Measurements from ENCODE around the gene WDR36. TPM values are rescaled to one million over a fixed set of nuclear protein-coding genes. Genes with fewer than 3 reads are reported as not detected.

WDR36 gene
- total RNA-seq, 4 donors from 2014 or later: 3.6 to 16.2 (median 8.3) TPM

- in situ Hi-C loops (cut with MboI; ENCODE audit: low pct_ligation_motif_present in 1 of 4, low pct_unique_long_range_greater_than_20kb in 1 of 4, low sequenced_read_pairs in 3 of 4): no loop called here
- Histone ChIP-seq H3K27ac (no peak overlapping the region), H3K36me3 (peaks cover 0 to 38% (median 17%) of the 10 kb centered on the region in 4 donors), H3K4me1 (peaks cover 0 to 4% (median 0%) of the 10 kb centered on the region in 4 donors), H3K27me3 (no peaks in the 10 kb centered on the region), H3K9me3 (no peaks in the 10 kb centered on the region), H3K4me3 (no peak overlapping the region)
- DNase-seq: no peak
- intact Hi-C loops (cut with DNase I; ENCODE audit: low total_unique reads): no loop called here
- TF ChIP-seq CTCF (IDR thresholded peaks at IDR 0.05) (no peak), EP300 (IDR thresholded peaks at IDR 0.05; ENCODE audit: low read depth) (no peak), POLR2AphosphoS5 (IDR thresholded peaks at IDR 0.05) (no peak), POLR2A (IDR thresholded peaks at IDR 0.05) (no peak)
- 71 to 88% methylated on average over 1 of the region's 1 CpG for WGBS, 2 donors (ENCODE audit: low coverage in 1 of 2)
Observed at GRCh38 chr5:111117136-111117535, 25.0 kb downstream of the WDR36 start.

GRCh38 chr5:111119221-111119620 lies 27.1 kb downstream of the WDR36 start:
- TF ChIP-seq POLR2AphosphoS5 (IDR thresholded peaks at IDR 0.05) (no peak), CTCF (IDR thresholded peaks at IDR 0.05) (no peak), EP300 (IDR thresholded peaks at IDR 0.05; ENCODE audit: low read depth) (no peak), POLR2A (IDR thresholded peaks at IDR 0.05) (no peak)
- intact Hi-C loops (cut with DNase I; ENCODE audit: low total_unique reads): no loop called here
- in situ Hi-C loops (cut with MboI; ENCODE audit: low pct_ligation_motif_present in 1 of 4, low pct_unique_long_range_greater_than_20kb in 1 of 4, low sequenced_read_pairs in 3 of 4): no loop called here
- peaks cover 0 to 44% (median 17%) of the 10 kb centered on the region in 4 donors for H3K36me3 ChIP-seq
- DNase-seq: no peak
- peaks cover 0 to 4% (median 0%) of the 10 kb centered on the region in 4 donors for H3K4me1 ChIP-seq
- no peaks in the 10 kb centered on the region for H3K9me3 ChIP-seq
- H3K27ac ChIP-seq: no peak overlapping the region
- no peak overlapping the region for H3K4me3 ChIP-seq
- H3K27me3 ChIP-seq: no peaks in the 10 kb centered on the region
- WGBS, 2 donors (ENCODE audit: low coverage in 1 of 2): 15 to 30% methylated on average over 2 of the region's 2 CpGs

GRCh38 chr5:111119856-111120255 lies 27.7 kb downstream of the WDR36 start:
- Histone ChIP-seq H3K27ac (no peak overlapping the region), H3K4me3 (no peak overlapping the region), H3K4me1 (peaks cover 0 to 4% (median 0%) of the 10 kb centered on the region in 4 donors), H3K36me3 (peaks cover 0 to 44% (median 17%) of the 10 kb centered on the region in 4 donors), H3K27me3 (no peaks in the 10 kb centered on the region), H3K9me3 (no peaks in the 10 kb centered on the region)
- DNase-seq: no peak
- WGBS, 2 donors (ENCODE audit: low coverage in 1 of 2): 75 to 96% methylated on average over 2 of the region's 2 CpGs
- TF ChIP-seq CTCF (IDR thresholded peaks at IDR 0.05): no peak
- no peak for TF ChIP-seq EP300 (IDR thresholded peaks at IDR 0.05; ENCODE audit: low read depth)
- TF ChIP-seq POLR2A (IDR thresholded peaks at IDR 0.05): no peak
- no peak for TF ChIP-seq POLR2AphosphoS5 (IDR thresholded peaks at IDR 0.05)
- intact Hi-C loops (cut with DNase I; ENCODE audit: low total_unique reads) (no loop called here), in situ Hi-C loops (cut with MboI; ENCODE audit: low pct_ligation_motif_present in 1 of 4, low pct_unique_long_range_greater_than_20kb in 1 of 4, low sequenced_read_pairs in 3 of 4) (no loop called here)

- Histone ChIP-seq H3K9me3 (no peaks in the 10 kb centered on the region), H3K4me1 (peaks cover 0 to 4% (median 0%) of the 10 kb centered on the region in 4 donors), H3K36me3 (peaks cover 0 to 51% (median 19%) of the 10 kb centered on the region in 4 donors), H3K4me3 (no peak overlapping the region), H3K27me3 (no peaks in the 10 kb centered on the region), H3K27ac (no peak overlapping the region)
- DNase-seq: no peak
- 76 to 83% methylated on average over 2 of the region's 2 CpGs for WGBS, 2 donors (ENCODE audit: low coverage in 1 of 2)
- TF ChIP-seq EP300 (IDR thresholded peaks at IDR 0.05; ENCODE audit: low read depth): no peak
- TF ChIP-seq CTCF (IDR thresholded peaks at IDR 0.05): no peak
- TF ChIP-seq POLR2AphosphoS5 (IDR thresholded peaks at IDR 0.05): no peak
- TF ChIP-seq POLR2A (IDR thresholded peaks at IDR 0.05): no peak
- in situ Hi-C loops (cut with MboI; ENCODE audit: low pct_ligation_motif_present in 1 of 4, low pct_unique_long_range_greater_than_20kb in 1 of 4, low sequenced_read_pairs in 3 of 4): no loop called here
- intact Hi-C loops (cut with DNase I; ENCODE audit: low total_unique reads): no loop called here
Observed at GRCh38 chr5:111120911-111121310, 28.8 kb downstream of the WDR36 start.
